Measurements from ENCODE around the gene PHLDA2. TPM values are rescaled to one million over a fixed set of nuclear protein-coding genes. Genes with fewer than 3 reads are reported as not detected.

The PHLDA2 gene
- polyA plus RNA-seq, 1 of the 3 experiments (the other 2 are of a cell fraction) = 23.6 TPM

DNA sequence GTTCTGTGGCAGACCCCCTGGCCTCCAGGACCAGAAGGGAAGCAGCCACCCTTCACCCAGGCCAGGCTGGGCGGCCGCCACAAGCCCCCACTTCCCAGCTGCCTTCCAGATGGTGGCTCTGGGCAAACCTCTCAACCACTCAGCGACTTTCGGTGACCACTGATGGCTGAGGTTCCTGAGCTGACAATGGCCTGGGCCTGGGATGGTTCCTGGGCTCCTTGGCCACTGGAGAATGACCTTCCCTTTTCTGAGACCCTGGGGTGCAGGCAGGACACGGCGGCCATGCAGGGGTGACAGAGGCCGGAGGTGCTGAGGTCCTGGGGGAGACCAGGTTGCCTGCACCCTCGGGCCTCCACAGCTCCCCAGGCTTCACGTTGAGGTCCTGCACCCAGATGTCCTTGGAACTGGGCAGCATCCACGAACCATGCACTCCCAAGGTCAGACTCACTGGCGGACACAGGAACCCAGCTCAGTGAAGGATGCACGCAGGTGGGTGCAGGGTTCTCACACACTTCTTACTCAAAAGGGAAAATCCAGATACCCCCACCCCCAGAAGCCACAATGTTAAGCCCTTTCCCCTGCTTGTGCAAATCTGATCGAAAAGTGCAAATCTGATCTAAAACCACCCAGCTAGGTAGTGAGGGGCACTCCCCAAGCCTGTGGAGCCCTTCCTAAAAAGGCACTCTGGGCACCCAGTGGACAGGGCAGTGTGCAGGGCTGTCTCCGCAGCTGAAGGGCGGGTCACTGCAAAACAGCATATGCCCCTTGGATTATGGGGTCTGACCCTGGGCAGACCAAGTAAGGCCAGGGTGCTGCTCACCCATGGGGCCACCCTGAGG is 13.9 kb upstream of the PHLDA2 start:
- Histone ChIP-seq H2AFZ (ENCODE audit: low read depth) (no peak overlapping the region), H3K4me3 (ENCODE audit: low read depth in 2 of 2, low read length in 1 of 2) (no peak overlapping the region), H3K9me3 (0 out of 2 replicates have a peak, but pooled peaks cover 6% of the 10 kb centered on the region), H4K20me1 (ENCODE audit: insufficient read depth) (peaks cover 6% of the 10 kb centered on the region; the same call in 1 of the 2 replicates), H3K4me2 (no peak overlapping the region), H3K4me1 (ENCODE audit: control insufficient read depth in 1 of 2, insufficient read depth in 2 of 2, low read depth in 1 of 2, low read length in 1 of 2) (peaks cover 12 to 38% of the 10 kb centered on the region in 2 experiments), H3K79me2 (ENCODE audit: insufficient read depth) (peaks cover 13% of the 10 kb centered on the region; the same call in 1 of the 2 replicates), H3K27ac (ENCODE audit: low read depth in 2 of 2, low read length in 1 of 2) (no peak overlapping the region), H3K36me3 (replicated peaks in 1 of 2; ENCODE audit: control insufficient read depth in 1 of 2, insufficient read depth in 2 of 2, low read length in 1 of 2) (peaks cover 19 to 38% of the 10 kb centered on the region in 2 experiments), H3K9ac (no peak overlapping the region), H3K27me3 (ENCODE audit: insufficient read depth) (no peaks in the 10 kb centered on the region), H3K9me2 (no peaks in the 10 kb centered on the region), H3F3A (replicated peaks; ENCODE audit: insufficient read depth) (peaks cover 24% of the 10 kb centered on the region)
- TF ChIP-seq, protein P1, sequence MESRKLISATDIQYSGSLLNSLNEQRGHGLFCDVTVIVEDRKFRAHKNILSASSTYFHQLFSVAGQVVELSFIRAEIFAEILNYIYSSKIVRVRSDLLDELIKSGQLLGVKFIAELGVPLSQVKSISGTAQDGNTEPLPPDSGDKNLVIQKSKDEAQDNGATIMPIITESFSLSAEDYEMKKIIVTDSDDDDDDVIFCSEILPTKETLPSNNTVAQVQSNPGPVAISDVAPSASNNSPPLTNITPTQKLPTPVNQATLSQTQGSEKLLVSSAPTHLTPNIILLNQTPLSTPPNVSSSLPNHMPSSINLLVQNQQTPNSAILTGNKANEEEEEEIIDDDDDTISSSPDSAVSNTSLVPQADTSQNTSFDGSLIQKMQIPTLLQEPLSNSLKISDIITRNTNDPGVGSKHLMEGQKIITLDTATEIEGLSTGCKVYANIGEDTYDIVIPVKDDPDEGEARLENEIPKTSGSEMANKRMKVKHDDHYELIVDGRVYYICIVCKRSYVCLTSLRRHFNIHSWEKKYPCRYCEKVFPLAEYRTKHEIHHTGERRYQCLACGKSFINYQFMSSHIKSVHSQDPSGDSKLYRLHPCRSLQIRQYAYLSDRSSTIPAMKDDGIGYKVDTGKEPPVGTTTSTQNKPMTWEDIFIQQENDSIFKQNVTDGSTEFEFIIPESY (IDR thresholded peaks at IDR 0.05; ENCODE audit: borderline replicate concordance, low read depth) = no peak
- no peak for TF ChIP-seq NFIC (IDR thresholded peaks at IDR 0.05; ENCODE audit: borderline replicate concordance)
- no peak for TF ChIP-seq RCOR1 (IDR thresholded peaks at IDR 0.05; ENCODE audit: low read length)
- no peak for TF ChIP-seq POLR2AphosphoS5 (IDR thresholded peaks at IDR 0.05; ENCODE audit: low read depth, low read length)
- TF ChIP-seq FOSL2 (IDR thresholded peaks at IDR 0.05; ENCODE audit: borderline replicate concordance, low read depth) = no peak
- TF ChIP-seq RAD21 (IDR thresholded peaks at IDR 0.05; ENCODE audit: low read length) = no peak
- TF ChIP-seq, protein P2, sequence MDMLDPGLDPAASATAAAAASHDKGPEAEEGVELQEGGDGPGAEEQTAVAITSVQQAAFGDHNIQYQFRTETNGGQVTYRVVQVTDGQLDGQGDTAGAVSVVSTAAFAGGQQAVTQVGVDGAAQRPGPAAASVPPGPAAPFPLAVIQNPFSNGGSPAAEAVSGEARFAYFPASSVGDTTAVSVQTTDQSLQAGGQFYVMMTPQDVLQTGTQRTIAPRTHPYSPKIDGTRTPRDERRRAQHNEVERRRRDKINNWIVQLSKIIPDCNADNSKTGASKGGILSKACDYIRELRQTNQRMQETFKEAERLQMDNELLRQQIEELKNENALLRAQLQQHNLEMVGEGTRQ (IDR thresholded peaks at IDR 0.05; ENCODE audit: borderline replicate concordance, low read depth, low read length) = no peak
- TF ChIP-seq, protein P3, sequence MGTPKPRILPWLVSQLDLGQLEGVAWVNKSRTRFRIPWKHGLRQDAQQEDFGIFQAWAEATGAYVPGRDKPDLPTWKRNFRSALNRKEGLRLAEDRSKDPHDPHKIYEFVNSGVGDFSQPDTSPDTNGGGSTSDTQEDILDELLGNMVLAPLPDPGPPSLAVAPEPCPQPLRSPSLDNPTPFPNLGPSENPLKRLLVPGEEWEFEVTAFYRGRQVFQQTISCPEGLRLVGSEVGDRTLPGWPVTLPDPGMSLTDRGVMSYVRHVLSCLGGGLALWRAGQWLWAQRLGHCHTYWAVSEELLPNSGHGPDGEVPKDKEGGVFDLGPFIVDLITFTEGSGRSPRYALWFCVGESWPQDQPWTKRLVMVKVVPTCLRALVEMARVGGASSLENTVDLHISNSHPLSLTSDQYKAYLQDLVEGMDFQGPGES (IDR thresholded peaks at IDR 0.05; ENCODE audit: low read depth, low read length) = no peak
- 97% methylated on average over 8 of the region's 15 CpGs for WGBS (ENCODE audit: low lambda C conversion rate)
- POLR2A ChIA-PET = no interaction called here
- CTCF ChIA-PET = interaction anchor here (1.1 to 4.2 kb wide), 3 partner anchors 14 to 78 kb away, joined by 3 to 27 read pairs (median 6); partner anchors contain the start of gene PHLDA2
- DNase-seq = peak; percentile 33

DNA sequence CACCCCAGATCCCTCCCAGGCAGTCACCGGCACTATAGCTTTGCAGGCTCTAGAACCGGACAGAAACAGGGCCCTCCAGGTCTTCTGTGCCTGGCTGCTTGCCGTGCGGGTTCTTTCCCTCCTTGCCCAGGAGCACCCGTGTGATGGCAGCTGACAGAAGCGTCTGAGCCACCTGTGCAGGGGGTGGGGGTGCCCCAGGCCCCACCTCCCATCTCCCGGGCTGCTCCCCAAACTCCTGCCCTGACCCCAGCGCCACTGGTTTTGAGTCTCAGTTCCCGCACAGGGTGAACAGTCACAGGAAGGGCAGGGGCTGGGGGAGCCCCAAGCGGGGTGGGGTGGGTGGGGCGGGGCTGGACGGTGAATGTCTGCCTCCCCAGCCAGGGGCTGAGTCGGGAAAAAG is 13.2 kb upstream of the PHLDA2 start:
- no peaks in the 10 kb centered on the region for H3K9me2 ChIP-seq
- peaks cover 24% of the 10 kb centered on the region for H3F3A ChIP-seq (replicated peaks; ENCODE audit: insufficient read depth)
- CTCF ChIA-PET = interaction anchor here (1.7 to 4.2 kb wide), 2 partner anchors 13 to 18 kb away, joined by 6 to 27 read pairs; partner anchors contain the start of gene PHLDA2
- no peak for DNase-seq
- POLR2A ChIA-PET = no interaction called here
- WGBS (ENCODE audit: low lambda C conversion rate) = 94% methylated on average over 8 of the region's 13 CpGs
- H3K9ac ChIP-seq = no peak overlapping the region
- H3K79me2 ChIP-seq (ENCODE audit: insufficient read depth) = peaks cover 6% of the 10 kb centered on the region; the same call in 1 of the 2 replicates
- H4K20me1 ChIP-seq (ENCODE audit: insufficient read depth) = peaks cover 6% of the 10 kb centered on the region; the same call in 1 of the 2 replicates
- peaks cover 16 to 31% of the 10 kb centered on the region in 2 experiments for H3K36me3 ChIP-seq (replicated peaks in 1 of 2; ENCODE audit: control insufficient read depth in 1 of 2, insufficient read depth in 2 of 2, low read length in 1 of 2)
- TF ChIP-seq TEAD4 (IDR thresholded peaks at IDR 0.05; ENCODE audit: borderline replicate concordance, insufficient read depth) = no peak
- no peak for TF ChIP-seq ELF1 (IDR thresholded peaks at IDR 0.05)
- TF ChIP-seq RFX5 (IDR thresholded peaks at IDR 0.05; ENCODE audit: low read length) = no peak
- TF ChIP-seq, protein P3 (IDR thresholded peaks at IDR 0.05; ENCODE audit: low read depth, low read length) = no peak
- no peak for TF ChIP-seq RCOR1 (IDR thresholded peaks at IDR 0.05; ENCODE audit: low read length)
- TF ChIP-seq NRF1 (IDR thresholded peaks at IDR 0.05; ENCODE audit: low read depth, low read length) = no peak
- no peak for TF ChIP-seq MXI1 (IDR thresholded peaks at IDR 0.05; ENCODE audit: low read depth, low read length)
- no peak for TF ChIP-seq RXRA (IDR thresholded peaks at IDR 0.05; ENCODE audit: borderline replicate concordance, low read depth)
- no peak for TF ChIP-seq GATA2 (CRISPR knock-in tag; IDR thresholded peaks at IDR 0.05)
- no peak overlapping the region for H3K27ac ChIP-seq (ENCODE audit: low read depth in 2 of 2, low read length in 1 of 2)
- no peak overlapping the region for H2AFZ ChIP-seq (ENCODE audit: low read depth)
- no peaks in the 10 kb centered on the region for H3K27me3 ChIP-seq (ENCODE audit: insufficient read depth)
- H3K9me3 ChIP-seq = 0 out of 2 replicates have a peak, but pooled peaks cover 6% of the 10 kb centered on the region
- peaks cover 12 to 38% of the 10 kb centered on the region in 2 experiments for H3K4me1 ChIP-seq (ENCODE audit: control insufficient read depth in 1 of 2, insufficient read depth in 2 of 2, low read depth in 1 of 2, low read length in 1 of 2)
- no peak overlapping the region for H3K4me3 ChIP-seq (ENCODE audit: low read depth in 2 of 2, low read length in 1 of 2)
- no peak overlapping the region for H3K4me2 ChIP-seq
